Fibroblast of lung (primary cell): ENCODE results near the gene KRT7.

Source experiments
- EZH2 ChIP-seq: IDR thresholded peaks from 2 replicates; pipeline ENCODE4 v1.5.1; 2012; ENCODE audit warnings: low read length, control low read depth, mild to moderate bottlenecking; ENCODE audit errors: missing control alignments
- TF ChIP-seq, protein P1 (sequence below), 2 donors: IDR thresholded peaks in 1 of 2; conservative IDR thresholded peaks in 1 of 2; 1 replicate in 1 of 2; 2 replicates in 1 of 2; pipeline ENCODE4 v1.5.1; 2011 to 2012; ENCODE audit warnings: low read length in 2 of 2, control low read depth in 1 of 2, inconsistent platforms in 1 of 2, low read depth in 1 of 2, mild to moderate bottlenecking in 1 of 2

DNA sequence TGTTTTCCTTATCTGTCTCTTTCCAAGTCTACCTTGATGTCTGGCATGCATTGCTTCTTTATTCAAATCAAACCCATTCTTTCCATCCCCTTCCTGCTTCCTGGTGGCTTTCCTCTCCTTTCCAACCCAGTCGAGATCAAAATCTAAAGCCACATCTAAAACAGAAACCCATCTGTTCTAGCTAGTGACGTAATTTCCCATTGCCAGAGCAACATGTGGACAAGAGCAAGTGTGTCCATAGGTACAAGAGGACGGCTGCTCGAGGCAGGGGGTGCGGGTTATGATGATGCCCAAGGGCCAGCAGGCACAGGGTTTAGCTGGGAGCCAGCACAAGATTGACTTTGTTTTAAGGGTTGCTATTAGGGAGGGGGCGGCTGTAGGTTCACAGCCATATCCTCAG, 48.2 kb upstream of the KRT7 start:
- TF ChIP-seq, protein P1, sequence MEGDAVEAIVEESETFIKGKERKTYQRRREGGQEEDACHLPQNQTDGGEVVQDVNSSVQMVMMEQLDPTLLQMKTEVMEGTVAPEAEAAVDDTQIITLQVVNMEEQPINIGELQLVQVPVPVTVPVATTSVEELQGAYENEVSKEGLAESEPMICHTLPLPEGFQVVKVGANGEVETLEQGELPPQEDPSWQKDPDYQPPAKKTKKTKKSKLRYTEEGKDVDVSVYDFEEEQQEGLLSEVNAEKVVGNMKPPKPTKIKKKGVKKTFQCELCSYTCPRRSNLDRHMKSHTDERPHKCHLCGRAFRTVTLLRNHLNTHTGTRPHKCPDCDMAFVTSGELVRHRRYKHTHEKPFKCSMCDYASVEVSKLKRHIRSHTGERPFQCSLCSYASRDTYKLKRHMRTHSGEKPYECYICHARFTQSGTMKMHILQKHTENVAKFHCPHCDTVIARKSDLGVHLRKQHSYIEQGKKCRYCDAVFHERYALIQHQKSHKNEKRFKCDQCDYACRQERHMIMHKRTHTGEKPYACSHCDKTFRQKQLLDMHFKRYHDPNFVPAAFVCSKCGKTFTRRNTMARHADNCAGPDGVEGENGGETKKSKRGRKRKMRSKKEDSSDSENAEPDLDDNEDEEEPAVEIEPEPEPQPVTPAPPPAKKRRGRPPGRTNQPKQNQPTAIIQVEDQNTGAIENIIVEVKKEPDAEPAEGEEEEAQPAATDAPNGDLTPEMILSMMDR (conservative IDR thresholded peaks at IDR 0.05 in 1 of 2, IDR thresholded peaks at IDR 0.05 in 1 of 2; ENCODE audit: low read depth in 1 of 2, low read length in 2 of 2) = no peak
- no peak for TF ChIP-seq EZH2
